HTERT RPE-1 (cell line): ENCODE data around the gene RTP1.
"Not testable (repeated sequence)": the region's sequence is repeated elsewhere in the genome, so short reads cannot be mapped to it uniquely, and the experiment has no call there.

Experiments
- in situ Hi-C: fragments of 300-500 bp; cut with MboI; formaldehyde crosslinking; loops from 4 replicates; pipeline ENCODE4 v1.14.3; 2020; ENCODE audit warnings: low sequenced_read_pairs

Gene RTP1

DNA sequence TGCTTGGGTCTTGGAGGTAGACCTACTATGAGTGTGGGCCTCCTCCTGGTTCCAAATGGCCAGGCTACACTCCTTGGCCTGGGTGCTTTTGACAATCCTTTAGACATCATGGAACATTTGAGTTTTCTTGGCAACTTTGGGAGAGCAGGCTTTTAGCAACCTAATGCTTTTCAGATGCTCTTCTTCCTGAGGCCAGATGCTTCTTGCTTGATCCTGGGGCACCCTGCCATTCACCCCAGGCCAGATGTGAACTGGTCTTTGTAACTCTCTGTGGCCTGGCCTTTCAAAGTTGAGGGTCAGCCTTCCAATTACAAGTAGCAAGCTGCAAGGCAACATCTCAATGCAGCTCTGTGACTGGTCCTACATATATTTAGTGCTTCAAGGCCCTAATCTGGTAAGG lies 40.5 kb downstream of the RTP1 start:
- in situ Hi-C loops = no loop called here

- in situ Hi-C loops = no loop called here
These were observed 41.0 kb downstream of the RTP1 start for GRCh38 chr3:187238239-187238638.

DNA sequence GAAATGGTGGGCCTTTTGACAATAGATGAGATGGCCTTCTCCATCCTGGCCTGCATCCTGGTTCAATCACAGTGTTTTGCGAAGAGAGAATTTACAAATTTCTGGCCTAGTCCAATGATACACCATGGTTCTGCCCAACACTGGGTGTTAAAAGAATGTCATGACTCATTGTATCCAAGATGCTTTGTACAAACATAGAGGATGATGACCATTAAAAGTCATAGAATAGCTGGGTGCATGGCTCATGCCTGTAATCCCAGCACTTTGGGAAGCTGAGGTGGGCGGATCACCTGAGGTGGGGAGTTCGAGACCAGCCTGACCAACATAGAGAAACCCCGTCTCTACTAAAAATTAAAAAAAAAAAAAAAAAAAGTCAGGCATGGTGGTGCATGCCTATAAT lies 41.5 kb downstream of the RTP1 start:
- in situ Hi-C loops = not testable (repeated sequence)

GRCh38 chr3:187242435-187242834 lies 45.1 kb downstream of the RTP1 start:
- in situ Hi-C loops = no loop called here

GRCh38 chr3:187242900-187243299 lies 45.6 kb downstream of the RTP1 start:
- in situ Hi-C loops = no loop called here

GRCh38 chr3:187243933-187244524 lies 46.7 kb downstream of the RTP1 start:
- in situ Hi-C loops = no loop called here

DNA sequence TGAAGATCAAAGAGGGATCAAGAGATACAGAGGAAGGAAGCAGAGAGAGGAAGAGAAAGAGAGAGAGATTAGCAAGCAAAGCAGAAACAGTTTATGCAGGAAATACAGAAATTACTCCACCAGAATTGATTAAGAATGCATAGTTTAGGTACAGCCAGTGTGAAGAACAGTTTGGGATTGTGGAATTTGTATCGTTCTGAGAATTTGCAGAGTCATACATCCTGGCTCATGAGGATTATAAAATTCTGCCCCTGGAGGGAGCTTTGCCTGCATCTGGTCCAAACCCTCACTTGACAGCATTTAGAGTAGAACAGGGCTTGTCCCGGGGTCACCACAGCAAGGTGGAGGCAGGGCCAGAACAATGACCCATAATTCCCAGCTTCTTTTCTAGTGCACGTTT lies 50.1 kb downstream of the RTP1 start:
- in situ Hi-C loops = no loop called here
